ENCODE results near the gene FRMD4A.

- TF ChIP-seq CTCF (IDR thresholded peaks at IDR 0.05), result no peak
- TF ChIP-seq POLR2A (IDR thresholded peaks at IDR 0.05), result no peak
These were observed 184.7 kb downstream of the FRMD4A start for GRCh38 chr10:14146025-14146424.

Measured in testis (tissue), 2 donors.